ENCODE measurements around the gene ENOPH1. TPM values are rescaled to one million over a fixed set of nuclear protein-coding genes. Genes with fewer than 3 reads are reported as not detected.

The ENOPH1 gene
- total RNA-seq, 1 donor from 2014 or later: 41.1 TPM

DNA sequence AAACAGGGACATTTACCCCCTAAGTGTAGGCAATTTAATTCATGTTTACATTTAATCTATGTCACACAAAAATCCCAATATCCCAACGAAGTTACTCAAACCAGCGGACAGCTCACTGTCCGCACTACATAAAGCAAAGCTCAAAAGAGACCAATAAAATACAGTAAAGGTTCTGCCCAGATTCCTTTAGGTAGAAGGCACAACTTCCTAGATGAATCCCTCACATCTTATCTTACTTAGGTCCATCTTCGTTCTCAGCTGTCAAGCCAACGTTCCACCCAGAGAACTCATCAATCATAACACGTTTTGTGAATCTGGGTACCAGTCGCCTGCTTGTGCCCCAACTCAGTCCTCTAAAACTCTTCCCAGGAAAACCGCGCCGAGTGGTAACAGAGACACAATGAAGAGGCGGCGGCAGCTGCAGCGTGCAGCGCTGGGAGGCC lies 1.8 kb upstream of the ENOPH1 start:
- DNase-seq (ENCODE audit: low read depth): peak; percentile 90

DNA sequence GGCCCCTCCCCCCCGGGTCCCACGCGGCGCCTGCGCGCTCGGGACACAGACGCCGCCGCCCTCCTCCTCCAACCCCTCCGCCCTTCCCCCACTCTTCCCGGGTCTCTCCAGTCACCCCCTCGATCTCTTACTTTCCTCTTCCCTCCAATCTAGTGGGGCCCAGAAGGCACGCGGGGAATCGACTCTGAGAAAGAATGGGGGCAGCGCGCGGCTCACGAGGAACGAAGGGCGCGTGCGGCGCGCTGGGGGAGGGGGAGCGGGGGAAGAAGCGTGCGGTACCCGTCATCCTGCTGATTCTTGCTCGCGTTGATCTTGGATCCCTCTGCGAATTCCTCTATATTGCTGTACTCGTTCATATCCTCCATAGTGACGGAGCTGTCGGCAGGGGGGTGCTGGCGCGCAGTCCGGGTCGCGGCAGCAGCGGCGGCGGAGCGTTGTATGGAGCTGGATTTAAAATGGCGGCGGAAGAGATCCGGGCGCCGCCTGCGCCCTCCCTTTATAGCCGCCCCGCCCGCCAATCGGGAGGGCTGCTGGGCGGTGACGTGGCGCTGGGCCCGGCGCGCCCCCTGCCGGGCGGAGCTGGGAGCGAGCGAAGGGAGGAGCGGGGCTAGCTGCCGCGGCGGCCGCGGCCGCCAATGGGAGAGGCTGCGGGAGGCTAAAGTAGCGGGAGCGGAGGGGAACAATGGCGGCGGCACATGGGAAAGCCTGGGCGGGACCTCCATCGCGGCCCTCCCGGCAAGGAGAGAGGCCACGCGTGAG lies 1.2 kb upstream of the ENOPH1 start:
- DNase-seq (ENCODE audit: low read depth): peak; percentile 93

DNA sequence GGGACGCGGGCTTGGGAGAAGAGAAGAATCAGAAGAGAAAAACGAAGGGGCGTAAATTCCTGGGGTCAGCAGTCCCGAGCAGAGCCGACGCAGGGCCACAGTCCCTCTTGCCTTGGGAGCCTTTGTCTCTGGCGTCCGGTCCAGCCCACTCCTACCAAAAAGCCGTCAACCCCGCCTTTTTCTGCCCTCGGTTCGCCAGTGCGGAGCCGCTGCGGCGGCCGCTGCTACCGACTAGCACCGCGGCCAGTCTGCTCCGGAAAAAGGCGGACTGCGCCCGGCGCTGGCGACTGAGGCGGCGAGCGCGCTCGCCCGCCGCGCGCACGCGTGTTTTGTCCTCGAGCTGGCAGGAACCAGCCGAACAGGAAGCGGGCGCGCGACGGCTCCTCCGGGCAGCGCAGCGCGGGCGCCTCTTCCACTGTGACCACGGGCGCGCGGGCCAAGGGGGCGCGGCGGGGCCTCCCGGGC lies 630 bp upstream of the ENOPH1 start:
- DNase-seq (ENCODE audit: low read depth): no peak

DNA sequence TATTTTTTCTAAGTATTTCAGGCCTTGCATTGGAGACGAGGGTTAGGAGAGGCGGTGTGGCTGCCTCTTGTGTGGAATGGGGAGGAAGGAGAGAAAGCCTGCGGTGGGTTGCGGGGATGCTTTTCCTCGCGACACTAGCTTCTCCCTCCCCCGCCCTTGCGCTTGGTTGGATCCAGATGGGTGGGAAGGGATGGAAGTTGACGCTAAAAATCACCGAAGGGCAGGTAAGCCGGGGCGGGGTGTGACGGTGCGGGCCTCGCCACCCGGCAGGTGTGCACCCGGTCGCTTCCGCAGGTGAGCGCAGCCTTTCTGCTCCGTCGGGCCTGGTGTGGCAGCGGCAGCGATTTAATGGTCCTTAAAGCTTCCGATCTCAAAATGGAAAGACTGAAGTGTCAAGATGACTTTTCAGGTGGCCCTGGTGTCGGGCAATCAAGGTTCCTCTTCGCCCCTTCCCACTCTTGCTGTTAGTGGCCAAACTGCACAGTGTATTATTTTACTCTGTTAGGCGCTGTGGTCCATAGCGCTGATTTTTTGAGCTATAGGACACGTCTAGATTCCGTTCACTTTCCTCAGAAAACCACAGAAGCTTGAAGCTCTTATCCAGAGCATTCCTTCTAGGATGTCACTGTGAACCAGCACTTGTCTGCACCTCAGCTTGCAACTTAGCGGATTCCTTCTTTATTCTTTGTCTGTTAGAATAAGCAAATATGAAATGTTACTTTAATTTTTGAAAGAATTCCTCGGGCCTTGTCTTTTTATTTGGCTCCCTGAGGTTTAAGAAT lies 765 bp downstream of the ENOPH1 start:
- DNase-seq (ENCODE audit: low read depth): no peak

DNA sequence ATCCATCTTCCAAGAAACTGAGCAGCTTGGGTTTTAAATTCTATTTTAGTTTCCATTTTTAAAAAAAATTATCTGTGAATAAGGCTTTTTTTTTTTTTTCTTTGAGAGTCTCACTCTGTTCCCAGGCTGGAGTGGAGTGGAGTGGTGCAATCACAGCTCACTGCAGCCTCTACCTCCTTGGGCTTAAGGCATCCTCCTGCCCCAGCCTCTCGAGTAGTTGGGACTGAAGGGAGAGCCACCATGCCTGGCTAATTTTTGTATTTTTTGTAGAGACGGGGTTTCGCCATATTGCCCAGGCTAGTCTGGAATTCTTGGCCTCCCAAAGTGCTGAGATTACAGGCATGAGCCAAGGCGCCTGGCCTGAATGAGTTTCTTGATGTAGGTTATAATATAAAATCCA lies 1.4 kb downstream of the ENOPH1 start:
- DNase-seq (ENCODE audit: low read depth): no peak

DNA sequence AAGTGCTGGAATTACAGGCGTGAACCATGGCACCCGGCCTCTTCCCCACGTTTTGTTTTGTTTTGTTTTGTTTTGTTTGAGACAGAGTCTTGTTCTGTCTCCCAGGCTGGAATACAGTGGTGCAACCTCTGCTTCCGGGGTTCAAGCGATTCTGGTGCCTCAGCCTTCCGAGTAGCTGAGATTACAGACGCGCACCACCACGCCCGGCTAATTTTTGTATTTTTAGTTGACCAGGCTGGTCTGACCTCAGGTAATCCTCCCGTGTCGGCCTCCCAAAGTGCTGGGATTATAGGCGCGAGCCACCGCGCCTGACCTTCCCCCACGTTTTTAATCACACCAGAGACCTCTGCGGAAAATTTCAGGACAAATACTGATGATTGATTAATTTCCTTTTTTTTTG lies 2.2 kb downstream of the ENOPH1 start:
- no peak for DNase-seq (ENCODE audit: low read depth)

DNA sequence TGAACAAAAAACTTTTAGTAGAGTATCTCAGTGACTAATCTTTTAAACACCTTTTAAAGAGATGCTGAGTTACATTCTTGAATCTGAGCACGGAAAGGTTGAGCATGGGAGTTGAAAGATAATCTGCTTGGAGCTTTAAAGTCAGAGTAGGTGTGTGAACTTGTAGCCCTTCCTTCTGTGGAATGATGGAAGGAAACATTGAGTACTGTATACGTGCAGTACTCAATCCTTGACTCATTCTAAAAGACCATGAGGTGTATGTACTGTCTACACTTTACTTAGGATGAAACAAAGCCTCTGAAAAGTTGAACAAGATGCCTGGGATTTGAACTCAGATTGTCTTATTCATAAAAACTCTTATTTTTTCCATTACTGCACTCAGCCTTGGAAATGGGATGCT lies 3.4 kb downstream of the ENOPH1 start:
- DNase-seq (ENCODE audit: low read depth): no peak

DNA sequence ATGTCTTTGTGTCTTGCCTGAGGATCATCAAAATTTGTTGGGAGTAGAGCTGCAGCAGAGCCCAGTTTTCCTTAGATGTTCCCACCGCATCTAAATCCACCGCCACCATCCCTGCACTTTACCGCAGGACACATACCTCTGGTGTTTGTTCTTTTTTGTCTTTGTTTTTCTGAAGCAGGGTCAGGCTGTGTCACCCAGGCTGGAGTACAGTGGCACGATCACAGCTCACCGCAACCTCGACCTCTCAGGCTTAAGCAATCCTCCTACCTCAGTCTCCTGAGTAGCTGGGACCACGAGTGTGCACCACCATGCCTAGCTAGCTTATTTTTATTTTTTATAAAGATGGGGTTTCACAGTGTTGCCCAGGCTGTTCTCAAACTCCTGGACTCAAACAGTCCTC lies 4.6 kb downstream of the ENOPH1 start:
- DNase-seq (ENCODE audit: low read depth): no peak

DNA sequence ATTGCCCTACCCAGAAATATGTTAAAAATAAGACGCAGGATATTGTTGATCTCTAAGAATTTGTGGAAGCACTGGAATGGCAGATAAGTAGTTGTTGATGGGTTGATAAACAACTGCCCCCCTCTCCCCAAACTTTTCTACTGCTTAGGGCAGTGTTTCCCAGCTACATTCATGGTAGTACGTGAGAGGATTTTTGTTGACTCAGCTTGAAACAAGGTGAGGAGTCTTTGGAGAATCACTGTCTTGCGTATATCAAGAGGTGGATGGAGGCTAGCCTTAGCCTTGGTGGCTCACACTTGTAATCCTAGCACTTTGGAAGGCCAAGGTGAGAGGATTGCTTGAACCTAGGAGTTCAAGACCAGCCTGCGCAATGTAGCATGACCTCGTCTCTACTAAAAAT lies 5.7 kb downstream of the ENOPH1 start:
- DNase-seq (ENCODE audit: low read depth): no peak

DNA sequence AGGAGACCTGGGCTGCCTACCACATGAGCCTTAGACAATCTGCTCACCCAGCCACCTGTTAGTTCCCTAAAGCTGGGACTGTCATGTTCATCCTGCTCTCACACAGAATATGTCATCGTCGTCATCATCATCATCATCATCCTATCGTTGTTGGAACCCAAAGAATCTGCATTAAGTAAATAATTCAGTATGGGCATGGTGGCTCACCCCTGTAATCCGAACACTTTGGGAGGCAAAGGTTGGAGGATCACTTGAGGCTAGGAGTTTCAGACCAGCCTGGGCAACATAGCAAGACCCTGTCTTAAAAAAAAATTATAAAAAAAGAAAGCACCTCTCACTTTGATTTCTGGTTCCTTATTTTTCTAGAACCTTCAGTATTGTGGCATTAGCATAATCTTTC lies 6.4 kb downstream of the ENOPH1 start:
- DNase-seq (ENCODE audit: low read depth): no peak

DNA sequence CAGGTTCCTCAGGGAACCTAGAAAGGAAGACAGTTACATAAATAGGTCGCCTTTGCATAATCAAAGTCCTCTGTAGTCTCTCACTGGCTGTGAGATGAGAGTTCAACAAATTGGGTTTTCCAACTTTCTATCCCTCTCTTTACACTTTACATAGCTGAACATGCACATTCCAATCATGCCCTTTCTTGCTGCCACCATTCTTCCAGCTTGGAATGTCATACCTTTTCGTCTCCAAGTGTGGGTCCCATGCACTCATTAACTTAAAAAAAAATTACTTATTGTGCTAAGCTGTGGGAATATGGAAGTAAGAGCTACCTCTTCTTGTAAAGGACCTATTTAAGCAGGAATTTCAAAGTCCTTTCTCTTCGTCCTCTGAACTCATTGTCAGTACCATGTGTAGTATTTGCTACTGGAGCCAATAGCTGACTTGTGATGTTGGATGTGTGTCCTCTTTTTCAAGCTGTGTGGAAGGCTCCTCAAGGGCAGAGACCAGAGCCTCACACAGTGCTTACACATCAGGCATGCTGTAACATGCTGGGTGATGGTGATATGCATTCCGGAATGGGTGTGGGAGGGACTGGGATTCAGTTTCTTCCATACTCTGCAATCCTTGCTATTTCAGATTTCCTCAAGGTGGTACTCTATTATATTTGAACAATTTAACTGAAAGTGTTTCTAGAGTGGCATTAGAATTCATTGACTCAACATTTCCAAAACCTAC lies 7.1 kb downstream of the ENOPH1 start:
- no peak for DNase-seq (ENCODE audit: low read depth)

DNA sequence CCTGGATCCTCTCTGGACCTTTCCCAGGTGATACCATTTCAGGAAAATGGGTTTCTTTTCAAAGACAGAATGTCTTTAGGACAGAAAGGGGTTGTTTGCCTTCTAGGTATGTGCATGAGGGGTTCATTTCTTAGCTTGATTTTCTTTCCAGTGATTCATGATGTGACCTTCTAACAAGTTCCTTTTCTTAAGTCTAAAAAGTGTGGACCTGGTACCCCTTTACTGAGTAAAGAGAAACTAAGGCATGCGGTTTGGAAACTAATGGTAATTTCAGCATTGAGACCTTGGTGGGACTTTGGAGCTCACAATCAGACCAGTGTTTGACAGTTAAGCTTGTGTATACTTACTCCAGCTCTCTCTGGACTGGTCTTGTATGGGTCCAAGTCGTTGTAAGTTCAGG lies 8.7 kb downstream of the ENOPH1 start:
- DNase-seq (ENCODE audit: low read depth): no peak

DNA sequence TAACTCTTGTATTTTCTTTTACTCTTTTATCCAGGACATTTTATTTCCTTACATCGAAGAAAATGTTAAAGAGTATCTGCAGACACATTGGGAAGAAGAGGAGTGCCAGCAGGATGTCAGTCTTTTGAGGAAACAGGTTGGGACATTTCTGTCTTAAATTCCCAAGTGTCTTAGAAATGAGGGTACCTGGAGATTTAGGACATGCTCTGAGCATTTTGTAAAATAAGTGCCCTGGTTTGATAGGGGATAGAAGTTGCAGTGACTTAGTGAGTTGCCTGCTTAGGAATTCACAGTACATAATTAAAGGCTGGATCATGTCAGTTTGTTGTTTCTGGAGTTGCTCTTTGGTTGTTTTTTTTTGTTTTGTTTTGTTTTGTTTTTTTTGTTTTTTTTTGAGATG lies 17.5 kb downstream of the ENOPH1 start:
- no peak for DNase-seq (ENCODE audit: low read depth)

DNA sequence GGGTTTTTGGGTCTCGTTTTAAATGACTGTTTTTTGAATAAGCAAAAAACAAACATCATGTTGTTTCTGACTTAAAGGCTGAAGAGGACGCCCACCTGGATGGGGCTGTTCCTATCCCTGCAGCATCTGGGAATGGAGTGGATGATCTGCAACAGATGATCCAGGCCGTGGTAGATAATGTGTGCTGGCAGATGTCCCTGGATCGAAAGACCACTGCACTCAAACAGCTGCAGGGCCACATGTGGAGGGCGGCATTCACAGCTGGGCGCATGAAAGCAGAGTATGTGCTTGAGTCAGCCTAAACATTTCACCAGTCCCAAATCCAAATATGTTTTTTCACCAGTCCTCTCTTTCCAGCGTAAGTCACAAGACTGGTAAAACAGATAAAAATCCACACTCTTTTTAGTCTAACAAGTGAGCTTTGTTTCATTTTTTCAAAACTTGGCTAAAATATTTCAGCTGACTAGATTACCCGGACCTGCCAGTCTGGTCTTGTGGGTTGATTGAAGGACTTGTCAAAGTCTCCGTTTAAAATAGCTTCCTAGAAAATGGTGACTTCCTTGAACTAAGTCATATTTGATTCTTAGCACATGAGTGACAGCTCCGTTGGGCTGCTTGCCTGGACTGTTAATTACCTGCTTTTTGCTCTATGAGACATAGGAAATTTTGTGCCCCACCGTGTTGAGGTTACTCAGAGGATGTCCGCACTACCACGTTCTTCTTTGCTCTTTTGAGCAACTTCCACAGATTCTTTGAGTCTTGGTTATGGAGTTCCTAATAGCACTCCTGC lies 20.8 kb downstream of the ENOPH1 start:
- DNase-seq (ENCODE audit: low read depth): no peak

DNA sequence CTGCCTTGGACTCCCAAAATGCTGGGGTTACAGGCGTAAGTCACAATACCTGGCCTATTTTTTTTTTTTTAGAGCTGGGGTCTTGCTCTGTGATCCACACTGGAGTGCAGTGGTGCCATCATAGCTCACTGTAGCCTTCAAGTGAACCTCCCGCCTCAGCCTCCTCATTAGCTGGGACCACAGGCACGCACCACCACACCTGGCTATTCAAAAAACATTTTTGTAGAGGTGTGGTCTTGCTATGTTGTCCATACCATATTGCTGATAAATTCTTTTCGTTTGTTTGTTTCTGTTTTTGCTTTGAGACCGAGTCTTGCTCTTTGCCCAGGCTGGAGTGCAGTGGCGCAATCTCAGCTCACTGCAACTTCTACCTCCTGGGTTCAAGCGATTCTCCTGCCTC lies 21.6 kb downstream of the ENOPH1 start:
- DNase-seq (ENCODE audit: low read depth): no peak

DNA sequence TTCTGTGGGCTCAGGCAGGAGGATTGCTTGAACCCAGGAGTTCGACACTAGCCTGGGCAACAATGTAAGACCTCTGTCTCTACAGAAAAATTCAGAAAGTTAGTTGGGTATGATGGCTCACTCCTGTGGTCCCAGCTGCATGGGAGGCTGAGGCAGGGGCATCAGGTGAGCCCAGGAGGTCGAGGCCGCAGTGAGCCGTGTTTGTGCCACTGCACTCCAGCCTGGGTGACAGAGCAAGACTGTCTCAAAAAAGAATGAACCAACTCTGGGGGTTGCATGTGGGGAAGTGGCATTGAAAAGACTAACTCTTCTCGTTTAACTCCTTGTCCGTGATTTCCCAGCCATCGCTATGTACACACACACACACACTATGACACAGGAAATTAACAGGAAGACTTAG lies 26.9 kb downstream of the ENOPH1 start:
- DNase-seq (ENCODE audit: low read depth): no peak

DNA sequence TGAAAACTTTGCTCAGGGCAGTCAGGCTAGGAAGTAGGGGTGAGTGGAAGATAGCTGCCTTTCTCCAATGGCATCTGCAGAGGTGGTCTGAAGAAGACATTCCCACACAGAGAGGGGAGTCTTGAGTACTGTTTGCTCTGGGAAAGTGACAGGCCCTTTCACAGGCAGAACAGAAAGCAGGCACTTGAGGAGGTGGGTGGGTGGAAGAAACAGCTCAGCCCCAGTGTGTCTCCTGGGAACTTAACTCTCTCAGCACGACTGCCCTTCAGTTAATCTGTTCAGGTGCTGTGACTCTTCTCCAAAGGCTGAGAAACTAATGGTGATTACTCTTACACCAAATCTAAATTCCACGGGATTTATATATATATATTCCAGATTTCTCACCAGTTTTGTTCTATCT lies 28.3 kb downstream of the ENOPH1 start:
- no peak for DNase-seq (ENCODE audit: low read depth)

DNA sequence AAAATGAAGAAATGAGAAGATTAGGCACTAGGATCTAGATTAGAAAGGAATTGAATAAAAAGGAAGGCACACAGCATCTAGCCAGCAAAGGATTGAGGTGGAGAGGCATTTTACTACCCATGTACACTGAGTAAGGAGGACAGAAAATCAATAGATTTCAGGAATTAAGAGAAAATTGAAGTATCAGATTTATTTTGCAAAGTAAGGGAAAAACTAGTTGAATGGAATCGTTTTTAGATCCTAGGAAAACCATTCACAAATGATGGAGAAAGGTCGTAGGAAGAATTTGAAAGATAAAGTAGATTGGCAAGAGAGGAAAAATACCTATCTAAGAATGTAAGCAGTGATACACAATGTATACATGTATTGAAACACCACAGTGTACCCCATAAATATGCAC lies 31.3 kb downstream of the ENOPH1 start:
- no peak for DNase-seq (ENCODE audit: low read depth)

DNA sequence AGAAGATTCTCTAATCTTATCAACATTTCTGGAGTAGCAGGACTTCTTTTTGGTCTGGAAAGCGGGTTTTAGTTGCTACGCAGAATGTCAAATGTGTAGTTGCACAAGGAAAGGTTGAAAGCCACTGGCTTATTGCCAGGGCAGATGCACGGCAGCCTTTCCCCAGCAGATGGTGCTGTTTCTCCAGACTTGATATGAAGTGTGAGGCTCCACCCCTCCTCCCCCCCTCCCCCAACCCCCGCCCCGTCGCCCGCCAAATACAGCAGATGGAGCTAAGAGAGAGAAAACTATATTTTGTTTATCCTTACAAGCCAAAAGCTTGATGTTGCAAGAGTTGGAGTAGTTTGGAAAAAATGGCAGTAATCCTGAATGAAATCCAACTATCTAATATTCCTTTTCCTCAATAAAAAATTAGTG lies 32.0 kb downstream of the ENOPH1 start:
- peak; percentile 84 for DNase-seq (ENCODE audit: low read depth)

DNA sequence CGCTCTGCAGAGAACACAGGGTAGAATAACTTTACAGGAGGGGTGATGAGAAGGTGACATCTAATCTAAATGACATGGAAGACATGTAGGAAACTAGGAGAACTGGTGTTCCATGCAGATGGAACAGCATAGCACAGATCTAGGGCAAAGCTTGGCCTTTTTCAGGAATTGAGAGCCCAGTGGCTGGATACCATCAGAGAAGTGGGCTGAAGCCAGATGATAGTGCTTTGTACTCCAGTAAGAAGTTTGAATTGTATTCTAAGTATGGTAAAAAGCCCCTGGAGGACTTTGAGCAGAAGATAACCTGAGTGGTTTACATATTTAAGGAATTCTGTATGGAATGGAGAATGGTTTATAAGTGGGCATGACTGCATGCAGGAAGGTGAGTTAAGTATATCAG lies 32.8 kb downstream of the ENOPH1 start:
- DNase-seq (ENCODE audit: low read depth): no peak

DNA sequence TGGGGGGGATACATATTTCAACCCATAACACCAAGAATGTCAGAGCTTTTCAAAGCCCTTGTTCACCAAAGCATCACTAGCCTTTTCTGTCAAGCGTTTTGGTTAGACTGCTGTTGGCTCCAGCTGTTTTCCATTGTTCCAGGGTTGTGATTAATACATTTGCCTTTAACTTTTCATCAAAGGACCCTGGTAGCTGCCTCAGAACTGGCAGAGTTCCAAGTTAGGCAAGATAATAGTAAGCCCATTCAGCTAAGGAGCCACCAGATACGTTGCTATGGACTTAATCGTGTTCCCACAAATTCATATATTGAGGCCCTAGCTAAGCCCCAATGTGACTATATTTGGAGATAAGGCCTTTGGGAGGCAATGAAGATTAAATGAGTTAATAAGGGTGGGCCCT lies 37.1 kb downstream of the ENOPH1 start:
- no peak for DNase-seq (ENCODE audit: low read depth)

Measured in myocyte (in vitro differentiated cells).